ENCODE data around the gene TMTC4.
A peak's percentile ranks its signal among the peaks of the same experiment; 100 is the strongest.

Gene TMTC4

GRCh38 chr13:100659578-100659977 is 15.0 kb downstream of the TMTC4 start:
- DNase-seq = no peak
- TF ChIP-seq POLR2A (IDR thresholded peaks at IDR 0.05; ENCODE audit: low read length) (no peak), GATA1 (IDR thresholded peaks at IDR 0.05; ENCODE audit: low read depth, low read length) (no peak)

DNA sequence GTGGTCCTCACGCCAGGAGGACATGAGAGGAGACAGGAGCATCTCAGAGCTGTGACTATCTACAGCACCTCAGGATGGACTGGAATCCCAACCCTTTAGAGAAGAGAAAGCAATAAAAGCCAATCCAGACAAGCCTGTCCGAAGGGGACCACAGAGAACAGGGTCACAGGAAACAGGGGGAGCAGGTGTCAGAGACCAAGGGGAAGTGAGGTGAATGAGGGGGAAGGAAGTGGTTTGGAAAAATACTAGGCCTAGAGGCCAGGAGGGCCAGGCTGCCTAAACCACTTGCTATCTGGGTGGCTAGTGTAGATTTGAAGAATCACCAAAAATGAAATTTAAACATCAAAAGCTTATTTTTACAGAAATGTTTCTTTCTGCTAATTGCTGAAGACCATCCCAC is 16.2 kb downstream of the TMTC4 start:
- no peak for DNase-seq
- no peak for TF ChIP-seq POLR2A (IDR thresholded peaks at IDR 0.05; ENCODE audit: low read length)
- no peak for TF ChIP-seq GATA1 (IDR thresholded peaks at IDR 0.05; ENCODE audit: low read depth, low read length)

DNA sequence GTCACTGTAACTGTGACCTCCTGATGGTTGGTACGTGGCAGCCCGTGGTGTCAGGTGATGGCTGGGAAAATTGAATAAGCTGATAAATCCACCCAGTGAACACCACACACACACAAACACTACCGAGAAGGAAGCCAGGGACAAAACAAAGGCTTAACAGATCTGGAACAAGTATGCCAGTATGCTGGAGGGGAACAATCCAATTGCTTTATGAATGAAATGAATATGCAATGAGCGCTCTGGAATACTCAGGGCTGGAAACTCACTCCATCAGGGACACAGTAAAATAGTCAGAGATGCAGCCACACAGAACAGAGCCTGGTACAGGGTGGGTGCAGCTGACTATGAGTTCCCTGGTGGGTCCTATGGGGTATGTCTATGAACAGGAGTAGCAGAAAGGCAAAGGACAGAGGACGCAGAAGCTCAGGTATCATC is 16.7 kb downstream of the TMTC4 start:
- TF ChIP-seq GATA1 (IDR thresholded peaks at IDR 0.05; ENCODE audit: low read depth, low read length) (no peak), POLR2A (IDR thresholded peaks at IDR 0.05; ENCODE audit: low read length) (no peak)
- no peak for DNase-seq

- DNase-seq = no peak
- TF ChIP-seq POLR2A (IDR thresholded peaks at IDR 0.05; ENCODE audit: low read length) (no peak), GATA1 (IDR thresholded peaks at IDR 0.05; ENCODE audit: low read depth, low read length) (no peak)
Measured at GRCh38 chr13:100652510-100652909, 22.1 kb downstream of the TMTC4 start.

DNA sequence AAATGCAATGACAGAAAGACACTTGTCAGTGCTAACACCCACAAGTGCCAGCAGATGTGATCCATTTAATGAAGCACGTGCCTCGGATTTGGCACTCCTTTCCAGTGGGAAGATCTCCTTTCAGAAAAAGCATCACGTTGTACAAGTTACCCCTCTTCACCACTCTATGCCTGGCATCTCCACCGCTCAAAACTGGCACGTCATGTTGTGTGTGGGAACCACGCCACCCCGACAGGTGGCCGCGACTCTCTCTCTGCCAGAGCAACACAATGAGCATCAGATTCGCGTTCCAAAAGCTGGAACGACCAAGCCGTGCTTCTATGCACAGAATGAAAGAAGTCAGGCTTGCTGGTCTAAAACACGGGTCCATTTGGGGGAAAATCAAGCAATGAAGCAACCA is 24.3 kb downstream of the TMTC4 start:
- DNase-seq = no peak
- TF ChIP-seq POLR2A (IDR thresholded peaks at IDR 0.05; ENCODE audit: low read length) (no peak), GATA1 (IDR thresholded peaks at IDR 0.05; ENCODE audit: low read depth, low read length) (no peak)

DNA sequence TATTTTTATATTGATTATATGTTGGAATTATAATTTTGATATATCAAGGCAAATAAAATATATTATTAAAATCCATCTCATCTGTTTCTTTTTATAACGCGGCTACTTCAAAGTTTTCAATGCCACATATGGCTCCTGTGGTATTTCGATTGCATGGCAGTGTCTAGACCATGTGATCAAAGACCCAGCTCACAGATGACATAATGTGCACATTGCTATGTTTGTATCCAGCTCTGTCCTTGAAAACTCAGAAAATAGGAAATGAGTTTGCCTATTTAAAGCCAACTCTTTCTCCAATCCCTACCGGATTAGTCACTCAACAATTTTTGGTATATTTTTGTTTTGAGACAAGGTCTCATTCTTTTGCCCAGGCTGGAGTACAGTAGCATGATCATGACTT is 26.2 kb downstream of the TMTC4 start:
- no peak for TF ChIP-seq GATA1 (IDR thresholded peaks at IDR 0.05; ENCODE audit: low read depth, low read length)
- TF ChIP-seq POLR2A (IDR thresholded peaks at IDR 0.05; ENCODE audit: low read length) = no peak
- DNase-seq = no peak

GRCh38 chr13:100646871-100647270 is 27.7 kb downstream of the TMTC4 start:
- no peak for TF ChIP-seq POLR2A (IDR thresholded peaks at IDR 0.05; ENCODE audit: low read length)
- TF ChIP-seq GATA1 (IDR thresholded peaks at IDR 0.05; ENCODE audit: low read depth, low read length) = no peak

GRCh38 chr13:100646030-100646673 is 28.4 kb downstream of the TMTC4 start:
- TF ChIP-seq POLR2A (IDR thresholded peaks at IDR 0.05; ENCODE audit: low read length) = no peak
- no peak for TF ChIP-seq GATA1 (IDR thresholded peaks at IDR 0.05; ENCODE audit: low read depth, low read length)
- peak in 1 of 2 experiments; percentile 15 for DNase-seq

More at GRCh38 chr13:100646871-100647270, 27.7 kb downstream of the TMTC4 start:
- DNase-seq = no peak

GRCh38 chr13:100645382-100645781 is 29.2 kb downstream of the TMTC4 start:
- no peak for DNase-seq
- no peak for TF ChIP-seq POLR2A (IDR thresholded peaks at IDR 0.05; ENCODE audit: low read length)
- TF ChIP-seq GATA1 (IDR thresholded peaks at IDR 0.05; ENCODE audit: low read depth, low read length) = no peak

DNA sequence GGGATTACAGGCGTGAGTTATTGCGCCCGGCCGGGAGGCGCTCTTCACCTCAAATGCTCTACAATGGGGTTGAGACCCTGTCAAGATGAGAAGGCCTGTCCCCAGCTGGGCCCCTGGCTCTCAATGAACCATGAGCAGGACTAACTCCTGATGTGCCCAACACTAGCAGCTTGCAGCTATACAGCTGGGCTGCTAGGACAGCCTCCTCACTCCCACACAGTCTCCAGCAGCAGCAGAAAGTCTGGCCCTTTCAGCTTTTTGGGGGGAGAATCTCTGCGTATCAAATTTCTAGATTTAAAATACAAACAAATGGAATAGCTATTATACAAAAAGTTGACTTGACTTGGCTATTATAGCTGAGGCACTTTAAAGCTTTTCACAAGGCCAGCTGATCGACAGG is 30.2 kb downstream of the TMTC4 start:
- DNase-seq = no peak
- no peak for TF ChIP-seq POLR2A (IDR thresholded peaks at IDR 0.05; ENCODE audit: low read length)
- TF ChIP-seq GATA1 (IDR thresholded peaks at IDR 0.05; ENCODE audit: low read depth, low read length) = no peak

DNA sequence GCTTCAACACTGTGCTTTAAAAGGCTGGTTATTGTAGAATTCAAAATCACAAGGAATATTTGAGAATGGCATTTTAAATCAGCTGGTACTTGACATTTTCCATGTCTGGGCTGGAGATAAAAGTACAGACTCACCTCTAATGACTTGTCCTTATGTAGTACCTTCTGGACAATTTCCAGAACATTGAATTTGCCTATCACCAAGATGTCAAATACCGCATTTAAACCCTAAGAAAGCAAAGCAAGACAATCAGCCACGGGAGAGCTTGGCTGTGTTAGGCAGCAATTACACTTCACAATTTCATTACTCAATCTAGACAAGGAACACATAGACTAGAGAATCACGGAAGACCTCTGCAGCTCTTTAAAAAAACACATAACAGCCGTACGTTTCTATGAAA is 36.8 kb downstream of the TMTC4 start:
- no peak for DNase-seq
- TF ChIP-seq POLR2A (IDR thresholded peaks at IDR 0.05; ENCODE audit: low read length) = no peak
- TF ChIP-seq GATA1 (IDR thresholded peaks at IDR 0.05; ENCODE audit: low read depth, low read length) = no peak

- no peak for DNase-seq
- TF ChIP-seq GATA1 (IDR thresholded peaks at IDR 0.05; ENCODE audit: low read depth, low read length) (no peak), POLR2A (IDR thresholded peaks at IDR 0.05; ENCODE audit: low read length) (no peak)
Measured at GRCh38 chr13:100637380-100637779, 37.2 kb downstream of the TMTC4 start.

GRCh38 chr13:100636441-100636840 is 38.2 kb downstream of the TMTC4 start:
- no peak for DNase-seq
- TF ChIP-seq POLR2A (IDR thresholded peaks at IDR 0.05; ENCODE audit: low read length) (no peak), GATA1 (IDR thresholded peaks at IDR 0.05; ENCODE audit: low read depth, low read length) (no peak)

DNA sequence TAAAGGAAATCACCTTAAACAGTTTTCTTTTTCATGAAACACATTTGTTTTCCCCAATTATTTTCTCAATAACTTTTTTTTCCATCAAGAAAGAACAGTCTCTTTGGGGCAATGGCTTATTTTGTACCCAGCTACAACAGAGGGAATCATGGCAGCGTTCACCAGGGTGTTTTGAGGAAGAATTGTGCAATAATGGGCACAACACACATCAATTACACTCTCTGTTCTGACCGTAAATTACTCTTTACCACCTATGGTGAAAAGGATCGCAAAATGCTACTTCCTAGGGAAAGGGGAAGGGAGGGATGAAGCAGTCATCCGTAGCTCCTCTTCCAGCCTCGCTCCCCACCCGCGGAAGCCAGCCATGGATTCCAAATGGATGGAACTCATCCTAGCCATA is 38.6 kb downstream of the TMTC4 start:
- DNase-seq = no peak
- no peak for TF ChIP-seq GATA1 (IDR thresholded peaks at IDR 0.05; ENCODE audit: low read depth, low read length)
- TF ChIP-seq POLR2A (IDR thresholded peaks at IDR 0.05; ENCODE audit: low read length) = no peak

GRCh38 chr13:100634696-100635095 is 39.9 kb downstream of the TMTC4 start:
- TF ChIP-seq GATA1 (IDR thresholded peaks at IDR 0.05; ENCODE audit: low read depth, low read length) = no peak
- TF ChIP-seq POLR2A (IDR thresholded peaks at IDR 0.05; ENCODE audit: low read length) = no peak
- no peak for DNase-seq

All from erythroblast (primary cell).